HG03280 (cell line): ENCODE data around the gene SGTA.
A peak's percentile ranks its signal among the peaks of the same experiment; 100 is the strongest.

ENCODE experiments used
- ATAC-seq: cut with Tn5 transposase; IDR thresholded peaks from one replicate; pipeline ENCODE4 v1.9.1; 2021; ENCODE audit warnings: mild to moderate bottlenecking, moderate library complexity; ENCODE audit not compliant: unreplicated experiment

The SGTA gene

DNA sequence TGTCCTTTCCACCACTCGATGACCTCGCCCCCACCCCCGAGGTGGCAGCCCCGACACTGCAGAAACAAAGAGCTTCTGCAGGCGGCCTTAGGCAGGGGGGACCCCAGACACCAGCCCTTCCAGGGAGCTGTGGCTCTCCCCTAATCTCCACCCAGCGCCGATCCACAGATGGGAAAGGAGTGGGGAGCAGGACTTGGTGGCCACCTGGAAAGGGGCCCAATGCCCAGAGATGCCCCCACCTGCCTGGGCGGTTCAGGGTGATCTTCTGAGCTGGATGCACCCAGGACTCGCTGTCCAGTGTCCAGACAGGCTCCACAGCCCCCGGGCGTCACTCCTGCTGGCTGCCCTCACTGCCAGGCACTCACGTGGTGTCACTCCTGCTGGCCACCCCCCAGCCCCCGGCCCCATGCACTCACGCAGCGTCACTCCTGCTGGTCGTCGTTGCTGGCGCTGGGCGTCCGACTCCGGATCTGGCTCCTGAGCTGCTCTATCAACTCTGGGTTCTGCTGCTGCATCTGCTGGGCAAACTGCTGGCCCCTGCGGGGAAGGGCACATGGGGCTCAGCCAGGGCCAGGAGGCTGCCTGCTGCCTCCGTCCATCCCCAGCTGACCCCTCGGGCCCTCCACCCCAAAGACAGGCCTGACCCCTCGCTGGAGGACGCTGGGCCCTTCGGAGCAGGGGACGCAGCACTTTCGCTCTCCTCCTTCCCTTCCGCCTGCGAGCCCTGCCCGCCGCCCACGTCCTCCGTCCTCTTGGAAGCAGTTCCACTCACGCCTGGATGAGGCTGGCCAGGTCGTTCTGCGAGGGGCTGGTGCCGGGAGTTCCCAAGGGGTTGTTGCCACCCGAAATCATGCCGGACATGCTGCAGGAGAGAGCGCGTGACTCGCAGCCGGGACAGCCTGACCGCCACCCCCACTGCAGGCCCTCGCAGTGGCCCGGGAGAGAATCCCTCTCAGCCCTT, 25.9 kb downstream of the SGTA start:
- ATAC-seq: no peak

DNA sequence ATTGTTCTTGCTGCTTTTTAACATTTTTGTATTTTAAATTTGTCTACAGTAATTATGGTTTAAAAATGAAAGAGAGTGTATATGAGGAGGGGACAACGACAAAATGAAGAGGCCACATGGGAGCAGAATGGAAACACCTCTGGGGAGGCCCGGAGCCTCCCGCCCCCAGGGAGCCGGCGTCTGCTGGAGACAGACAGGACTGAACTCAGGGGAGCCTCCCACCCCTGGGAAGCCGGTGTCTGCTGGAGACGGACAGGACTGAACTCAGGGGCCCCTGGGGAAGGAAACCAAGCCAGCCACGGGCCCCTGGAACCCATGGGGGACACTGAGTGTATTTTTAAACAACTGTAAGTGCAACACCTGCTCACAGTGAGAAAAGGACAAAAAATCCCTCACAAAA, 26.6 kb downstream of the SGTA start:
- no peak for ATAC-seq

DNA sequence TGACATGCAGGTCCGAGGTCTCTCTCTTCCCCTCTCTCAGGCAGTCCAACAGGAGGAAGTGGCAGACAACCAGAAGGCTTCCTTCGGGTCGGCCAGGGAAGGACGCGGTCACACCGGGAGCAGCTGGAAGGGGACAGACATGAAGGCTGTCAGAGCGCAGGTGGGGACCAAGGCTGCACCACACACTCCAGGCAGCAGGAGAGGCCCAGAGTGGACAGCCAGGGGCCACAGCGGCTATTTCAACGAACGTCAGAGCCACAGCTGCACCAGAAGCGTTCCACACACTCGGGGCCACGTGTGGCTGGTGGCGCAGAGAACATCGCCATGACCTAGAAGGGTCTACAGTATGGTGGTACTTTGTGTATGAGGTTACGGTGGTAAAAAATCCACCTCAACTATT, 27.3 kb downstream of the SGTA start:
- no peak for ATAC-seq

DNA sequence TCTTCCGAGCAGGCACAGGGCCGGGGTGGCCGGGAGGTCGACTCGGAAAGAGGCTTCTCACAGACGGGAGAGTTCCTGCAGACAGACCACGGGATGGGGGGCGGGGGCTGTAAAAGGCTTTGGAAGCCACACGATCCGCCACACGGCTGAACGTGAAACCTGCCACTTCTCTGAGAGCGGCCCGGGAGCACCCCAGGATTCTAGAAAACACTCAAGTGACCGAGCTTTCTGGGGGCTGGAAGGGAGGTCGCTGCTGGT, 27.7 kb downstream of the SGTA start:
- ATAC-seq: no peak

DNA sequence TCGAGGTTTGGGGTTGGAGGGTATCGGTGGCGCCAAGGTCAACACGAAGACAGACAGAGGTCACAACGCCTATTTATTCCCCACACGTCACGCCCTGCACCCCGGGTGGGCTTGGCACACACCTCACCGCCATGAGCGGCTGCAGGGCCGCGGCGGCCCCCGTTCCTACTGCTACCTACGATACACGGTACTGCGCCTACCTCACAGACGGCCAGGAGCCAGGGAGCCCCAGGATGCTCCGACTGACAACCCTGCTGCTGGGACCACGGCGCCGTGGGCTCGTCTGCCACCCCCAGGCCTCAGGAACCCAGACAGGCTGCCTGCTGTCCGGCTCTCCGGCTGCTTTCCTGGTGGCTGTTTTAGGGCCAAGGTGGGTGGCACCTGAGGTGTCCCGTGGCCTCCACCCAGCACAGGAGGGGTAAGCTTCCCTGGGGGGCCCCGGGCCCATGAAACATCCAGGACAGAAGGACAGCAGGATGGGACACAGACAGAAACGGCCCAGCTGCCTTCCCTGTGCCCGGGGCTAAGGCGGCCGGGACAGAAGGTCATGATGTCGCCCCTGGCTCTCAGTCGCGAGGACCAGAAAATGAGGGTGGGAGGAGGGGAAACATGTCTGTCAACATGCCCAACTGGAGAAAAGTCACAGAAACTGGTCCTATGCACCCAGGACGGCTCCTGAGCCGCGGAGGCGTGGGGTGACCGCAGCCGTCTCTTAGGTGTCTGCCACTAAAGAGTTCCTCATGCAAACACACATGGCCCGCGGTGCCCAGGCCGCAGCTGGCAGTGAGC, 28.2 kb downstream of the SGTA start:
- ATAC-seq: no peak

DNA sequence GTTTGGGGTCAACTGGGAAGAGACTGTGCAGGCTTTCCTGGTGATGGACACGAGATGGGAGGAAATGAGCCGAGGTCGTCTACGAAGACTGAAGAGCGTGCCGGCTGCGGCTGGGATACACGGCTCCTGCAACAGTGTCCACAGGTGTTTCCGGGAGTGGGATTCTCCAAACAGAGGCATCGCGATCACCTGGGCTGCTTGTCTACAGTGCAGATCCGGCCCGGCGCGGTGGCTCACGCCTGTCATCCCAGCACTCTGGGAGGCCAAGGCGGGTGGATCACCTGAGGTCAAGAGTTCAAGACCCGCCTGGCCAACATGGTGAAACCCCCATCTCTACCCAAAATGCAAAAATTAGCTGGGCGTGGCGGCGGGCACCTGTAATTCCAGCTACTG, 31.6 kb downstream of the SGTA start:
- ATAC-seq: no peak

DNA sequence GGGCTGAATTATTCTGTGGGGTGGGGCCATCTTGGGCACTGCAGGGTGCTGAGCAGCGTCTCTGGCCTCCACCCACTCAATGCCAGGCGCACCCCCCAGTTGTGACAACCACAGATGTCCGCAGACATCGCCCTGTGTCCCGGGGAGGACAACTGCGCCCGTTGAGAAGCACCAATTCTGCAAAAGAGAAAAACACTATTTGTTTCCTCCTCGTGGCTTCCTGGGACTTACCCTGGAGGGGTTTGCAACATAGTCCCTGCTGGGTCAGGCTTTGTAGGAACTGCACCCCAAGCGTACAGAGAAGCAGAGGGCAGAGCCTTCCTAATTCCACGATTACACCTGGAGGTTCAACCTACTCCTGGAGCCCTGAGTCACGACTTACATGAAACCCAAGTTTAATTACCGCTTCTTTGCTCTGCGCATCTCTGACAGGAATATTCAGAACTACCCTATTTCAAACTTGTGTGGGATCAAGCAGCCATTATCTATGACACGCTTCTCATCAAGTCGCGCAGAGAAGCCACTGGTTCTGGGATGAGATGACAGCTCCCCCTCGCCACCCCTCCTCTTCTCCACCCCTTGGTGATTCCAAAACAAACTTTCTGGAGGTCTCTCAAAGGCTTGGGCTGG, 32.1 kb downstream of the SGTA start:
- ATAC-seq: no peak

DNA sequence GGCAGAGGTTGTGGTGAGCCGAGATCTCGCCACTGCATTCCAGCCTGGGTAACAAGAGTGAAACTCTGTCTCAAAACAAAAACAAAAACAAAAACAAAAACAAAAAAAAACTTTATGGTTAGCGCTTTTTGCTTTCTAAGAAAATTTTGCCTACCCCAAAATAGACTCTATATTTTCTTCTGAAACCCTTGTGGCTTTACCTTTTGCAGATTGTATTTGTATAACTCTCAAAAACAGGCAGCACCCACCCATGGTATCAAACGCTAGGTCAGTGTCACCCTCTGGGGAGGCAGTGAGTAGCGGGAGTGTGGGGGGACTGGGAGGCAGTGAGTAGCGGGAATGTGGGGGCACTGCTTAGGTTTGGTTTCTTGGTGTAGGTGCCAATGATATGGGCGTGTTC, 35.7 kb downstream of the SGTA start:
- no peak for ATAC-seq

DNA sequence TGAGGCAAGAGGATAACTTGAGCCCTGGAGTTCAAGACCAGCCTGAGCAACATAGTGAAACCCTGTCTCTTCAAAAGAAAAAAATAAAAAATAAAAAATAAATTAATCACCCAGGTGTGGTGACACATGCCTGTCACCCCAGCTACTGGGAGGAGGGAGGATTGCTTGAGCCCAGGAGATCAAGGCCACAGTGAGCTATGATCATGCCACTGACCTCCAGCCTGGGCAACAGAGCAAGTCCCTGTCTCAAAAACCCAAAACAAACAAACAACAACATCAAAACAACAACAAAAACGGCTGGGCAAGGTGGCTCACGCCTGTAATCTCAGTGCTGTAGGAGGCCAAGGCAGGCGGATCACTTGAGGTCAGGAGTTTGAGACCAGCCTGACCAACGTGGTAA, 39.0 kb downstream of the SGTA start:
- no peak for ATAC-seq

DNA sequence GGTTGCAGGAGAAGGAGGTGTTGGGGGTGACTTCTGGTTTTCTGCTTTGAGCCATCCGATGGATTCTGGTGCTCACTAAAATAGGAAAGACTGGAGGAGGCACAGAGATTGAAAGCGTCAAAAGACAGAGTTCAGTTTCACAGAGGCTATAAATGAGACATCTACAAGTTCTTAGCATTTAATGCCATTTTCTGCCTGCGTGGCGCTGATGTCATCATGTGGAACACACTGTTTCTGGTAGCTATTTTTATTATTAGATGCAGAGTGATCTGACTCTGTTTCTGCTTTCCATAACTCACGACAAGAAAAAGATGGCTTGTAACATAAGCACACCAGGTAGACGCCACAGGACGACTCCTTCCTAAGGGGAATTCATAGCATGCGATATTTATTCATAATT, 40.0 kb downstream of the SGTA start:
- no peak for ATAC-seq

DNA sequence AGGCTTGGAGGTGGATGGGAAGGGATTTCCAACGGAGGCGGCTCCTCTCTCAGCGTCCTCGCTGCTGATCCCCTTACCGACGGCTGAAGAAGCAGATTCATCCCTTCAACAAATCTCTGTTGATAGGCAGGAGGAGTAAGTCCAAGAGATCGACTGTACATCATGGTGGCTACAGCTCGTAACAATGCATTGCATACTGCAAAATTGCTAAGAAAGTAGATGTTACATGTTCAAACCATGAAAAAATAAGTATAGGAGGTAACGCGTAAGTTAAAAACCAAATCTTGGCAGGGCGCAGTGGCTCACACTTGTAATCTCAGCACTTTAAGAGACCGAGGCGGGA, 42.8 kb downstream of the SGTA start:
- no peak for ATAC-seq

DNA sequence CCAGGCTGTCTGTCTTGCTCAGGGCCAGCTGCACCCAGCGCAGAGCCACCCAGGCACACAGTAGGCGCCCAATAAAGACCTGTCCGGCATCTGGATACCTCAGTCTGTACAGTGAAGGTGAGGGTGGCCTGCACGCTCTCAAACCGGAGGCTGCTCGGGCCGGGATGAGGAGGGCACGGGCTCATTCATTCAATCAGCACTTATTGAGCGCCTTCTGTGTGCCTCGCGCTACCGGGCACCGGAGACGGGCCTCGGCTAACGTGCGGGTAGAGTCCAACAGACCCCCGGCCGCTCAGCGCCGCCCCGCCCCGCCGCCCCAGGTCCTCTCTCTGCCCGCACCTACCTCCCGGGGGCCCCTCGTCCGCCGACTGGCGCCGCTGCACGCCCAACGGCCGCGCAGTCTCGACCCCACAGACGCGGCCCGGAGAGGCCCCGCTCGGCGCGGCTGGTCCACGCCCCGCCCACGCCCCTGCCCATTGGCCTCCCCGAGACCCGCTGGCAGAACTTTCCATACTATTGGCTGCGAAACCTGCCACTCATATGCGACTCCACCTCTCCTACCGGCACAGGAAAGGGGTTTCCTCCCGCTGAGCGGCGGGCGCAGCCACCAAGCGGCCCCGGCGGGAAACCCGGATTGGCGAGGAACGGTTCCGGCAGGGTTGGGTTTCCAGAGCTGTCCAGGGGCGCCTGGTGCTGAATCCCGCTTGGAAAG, 43.3 kb downstream of the SGTA start, which contains the start of gene SLC39A3:
Gene SLC39A3, minus strand, starts transcription at position 416 of the 712 bp plus-strand sequence. CDS start 2,760 bp downstream, outside the sequence.
- peak; percentile 93 for ATAC-seq

DNA sequence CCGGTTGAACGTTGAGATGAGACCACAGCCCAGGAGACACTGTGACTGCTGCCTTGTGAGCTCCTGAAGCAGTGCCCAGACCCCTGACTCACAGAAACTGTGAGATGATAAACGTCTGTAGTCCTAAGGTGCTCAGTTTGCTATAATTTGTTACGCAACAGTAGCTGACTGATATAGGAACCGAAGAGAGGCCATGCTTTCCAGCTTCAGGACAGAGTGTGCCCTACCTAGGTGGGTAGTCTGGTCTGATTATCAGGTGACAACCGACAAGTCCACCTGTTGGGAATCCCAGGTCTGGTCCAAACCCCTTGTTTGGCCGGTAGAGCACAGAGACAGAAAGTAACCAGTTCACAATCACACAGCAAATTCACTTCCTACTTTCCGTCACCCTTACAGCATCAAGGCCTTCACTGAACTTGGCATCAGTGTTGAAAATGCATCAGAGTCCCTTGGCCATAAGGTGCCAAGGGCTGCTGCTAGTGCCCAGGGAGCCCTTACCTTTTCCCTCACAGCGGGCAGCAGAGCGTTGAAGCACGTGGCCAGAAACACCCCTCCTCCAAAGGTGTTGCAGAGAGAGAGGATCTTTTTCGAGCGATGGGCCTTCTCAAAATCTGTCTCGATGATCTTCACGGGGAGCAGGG, 46.4 kb downstream of the SGTA start:
- ATAC-seq: no peak

DNA sequence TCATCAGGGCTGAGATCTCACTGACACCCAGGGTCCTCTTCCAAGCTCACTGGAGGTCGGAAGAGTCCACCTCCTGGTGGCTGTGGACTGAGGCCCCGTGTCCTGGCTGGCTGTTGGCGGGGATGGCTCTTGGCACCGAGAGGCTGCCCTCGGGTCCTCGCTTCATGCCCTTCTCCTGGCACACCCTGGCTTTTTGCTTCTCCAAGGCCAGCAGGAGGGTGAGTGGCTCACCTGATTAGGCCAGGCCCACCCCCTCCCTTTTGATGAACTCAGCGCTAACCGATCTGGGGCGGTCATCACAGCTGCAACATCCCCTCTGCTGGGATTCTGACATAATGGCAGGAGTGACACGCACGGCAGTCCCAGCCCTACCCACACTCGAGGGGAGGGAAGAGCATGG, 47.7 kb downstream of the SGTA start:
- no peak for ATAC-seq

DNA sequence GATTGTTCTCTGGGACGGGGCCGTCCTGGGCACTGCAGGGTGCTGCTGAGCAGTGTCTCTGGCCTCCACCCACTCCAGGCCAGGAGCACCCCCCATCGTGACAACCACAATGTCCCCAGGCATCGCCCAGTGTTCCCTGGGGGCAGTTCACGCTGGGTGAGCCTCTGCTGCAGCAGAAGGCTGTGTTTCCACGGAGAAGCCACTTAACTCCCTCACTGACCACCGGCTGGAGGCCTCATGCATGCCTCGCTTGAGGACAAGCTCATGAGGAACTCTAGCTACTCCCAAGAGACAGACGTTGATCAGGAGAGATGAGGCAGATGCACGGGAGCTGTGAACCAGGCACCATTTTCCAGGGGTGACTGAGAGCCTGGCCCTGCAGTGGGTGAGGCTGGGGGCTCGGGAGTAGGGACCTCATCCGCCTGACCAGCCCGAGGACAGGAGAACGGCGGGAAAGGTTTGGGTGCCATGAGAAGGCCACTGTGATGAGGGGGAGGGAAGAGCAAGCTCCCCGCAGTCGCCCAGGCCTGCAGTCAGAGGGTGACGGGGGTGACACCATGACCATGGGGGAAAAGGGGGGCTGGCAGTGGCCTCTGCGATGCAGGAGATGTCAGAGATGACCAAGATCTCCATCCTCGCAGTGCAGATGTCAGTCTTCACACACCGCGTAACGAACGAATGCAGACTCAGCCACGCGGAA, 48.3 kb downstream of the SGTA start:
- no peak for ATAC-seq

DNA sequence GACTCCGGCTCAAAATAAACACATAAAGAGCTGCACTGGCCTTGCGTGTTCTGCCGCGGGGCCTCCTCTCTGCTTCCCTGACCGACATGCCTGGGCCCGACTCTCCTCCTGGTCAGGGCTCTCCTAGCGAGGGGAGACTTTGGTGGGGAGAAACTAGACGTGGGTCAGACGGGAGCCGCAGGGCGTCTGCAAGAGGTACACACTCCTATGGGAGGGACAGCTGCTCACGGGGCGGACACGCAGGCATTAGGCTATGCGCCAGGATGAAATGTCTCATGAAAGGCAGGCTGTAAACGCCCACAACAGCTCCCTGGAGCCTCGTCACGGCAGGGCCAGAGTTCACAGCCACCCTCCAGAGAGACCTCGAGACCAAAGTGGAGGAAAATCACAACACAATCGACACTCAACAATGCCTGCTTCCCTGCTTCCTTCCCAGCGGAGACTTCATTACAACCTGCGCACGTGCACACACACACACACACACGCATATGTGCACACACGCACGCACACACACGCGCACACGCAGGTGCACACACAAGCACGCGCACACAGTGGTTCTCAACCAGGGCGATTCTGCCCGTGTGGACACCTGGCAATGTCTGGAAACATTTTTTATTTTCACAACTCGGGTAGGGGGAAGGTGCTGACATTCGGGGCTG, 49.0 kb downstream of the SGTA start:
- ATAC-seq: no peak

DNA sequence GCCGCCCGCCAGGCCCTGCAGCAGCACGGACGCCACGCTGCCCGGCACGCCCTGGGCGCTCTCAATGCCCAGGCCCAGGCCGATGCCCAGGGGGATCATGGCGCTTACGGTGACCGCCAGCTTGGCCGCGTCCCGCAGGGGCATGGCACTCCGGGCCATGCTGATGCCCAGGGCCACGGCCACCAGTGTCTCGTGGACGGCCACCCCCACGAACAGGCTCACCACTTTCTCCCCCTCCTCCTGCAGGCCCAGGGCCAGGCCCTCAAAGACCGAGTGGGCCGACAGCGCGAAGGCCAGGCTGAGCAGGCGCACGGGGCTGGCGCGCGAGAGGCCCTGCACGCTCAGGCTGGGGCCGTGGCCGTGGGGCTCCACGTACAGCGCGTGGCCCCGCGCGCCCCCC, 50.2 kb downstream of the SGTA start:
- no peak for ATAC-seq

DNA sequence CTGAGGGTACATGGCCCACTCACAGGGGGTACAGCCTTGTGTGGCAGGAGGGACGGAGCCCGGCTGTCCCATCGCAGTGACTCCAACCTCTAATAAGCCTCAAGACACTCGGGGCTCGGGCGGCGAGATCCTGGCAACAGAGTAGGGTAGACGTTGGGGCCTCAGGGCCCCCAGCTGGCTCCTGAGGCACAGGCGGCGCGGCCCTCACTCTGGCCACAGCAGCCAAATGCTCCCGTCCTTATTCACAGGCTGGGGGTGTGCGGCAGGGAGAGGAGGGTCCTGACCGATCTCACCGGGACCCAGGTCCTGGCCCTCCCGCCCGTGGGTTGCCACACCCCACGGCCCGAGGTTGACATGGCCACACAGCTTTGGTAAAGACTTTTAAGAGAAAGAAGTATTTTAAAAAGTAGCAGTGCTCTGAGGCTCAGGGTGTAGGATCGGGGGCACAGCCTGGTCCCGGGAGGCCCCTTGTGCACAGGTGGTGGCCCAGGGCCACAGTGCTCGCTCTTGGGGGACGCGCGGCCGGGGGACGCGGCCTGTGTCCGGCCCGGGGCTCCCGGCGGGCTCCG, 50.8 kb downstream of the SGTA start:
- no peak for ATAC-seq
